ENCODE measurements around the gene UROC1.

DNA sequence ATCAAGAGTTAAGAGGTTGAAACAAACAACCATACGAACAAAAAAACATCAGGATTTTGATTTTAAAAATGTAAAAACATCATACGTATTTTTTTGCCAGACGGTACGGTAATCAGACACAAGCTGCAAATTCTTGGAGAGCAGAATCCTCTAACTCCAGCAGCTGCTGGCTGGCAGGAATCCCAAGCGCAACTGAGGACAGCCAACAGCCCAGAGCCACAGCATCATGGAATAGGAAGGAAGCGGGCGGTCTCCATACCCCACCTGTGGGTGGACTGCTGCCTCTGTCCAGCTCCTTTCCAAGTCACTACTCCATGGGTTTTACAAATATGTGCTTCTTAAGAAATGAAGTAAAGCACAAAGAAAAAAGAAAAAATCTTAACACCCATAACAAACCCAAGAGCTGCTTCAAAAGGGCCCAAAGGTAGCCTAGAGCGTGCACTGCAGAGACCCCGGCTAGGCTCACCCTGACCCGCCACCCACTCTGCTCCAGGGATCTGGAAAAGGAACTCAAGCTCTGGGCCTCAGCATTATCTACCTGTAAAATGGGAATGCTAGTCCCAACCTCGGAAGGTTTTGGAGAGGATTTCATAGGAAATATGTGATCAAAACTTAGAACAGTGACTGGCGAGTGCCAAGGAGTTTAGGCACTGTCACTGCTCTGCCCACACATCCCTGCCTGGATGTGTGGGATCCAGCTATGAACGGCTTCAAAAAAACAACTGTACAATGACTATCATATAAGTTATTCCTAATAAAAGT is 75.3 kb downstream of the UROC1 start:
- TF ChIP-seq, protein P1, sequence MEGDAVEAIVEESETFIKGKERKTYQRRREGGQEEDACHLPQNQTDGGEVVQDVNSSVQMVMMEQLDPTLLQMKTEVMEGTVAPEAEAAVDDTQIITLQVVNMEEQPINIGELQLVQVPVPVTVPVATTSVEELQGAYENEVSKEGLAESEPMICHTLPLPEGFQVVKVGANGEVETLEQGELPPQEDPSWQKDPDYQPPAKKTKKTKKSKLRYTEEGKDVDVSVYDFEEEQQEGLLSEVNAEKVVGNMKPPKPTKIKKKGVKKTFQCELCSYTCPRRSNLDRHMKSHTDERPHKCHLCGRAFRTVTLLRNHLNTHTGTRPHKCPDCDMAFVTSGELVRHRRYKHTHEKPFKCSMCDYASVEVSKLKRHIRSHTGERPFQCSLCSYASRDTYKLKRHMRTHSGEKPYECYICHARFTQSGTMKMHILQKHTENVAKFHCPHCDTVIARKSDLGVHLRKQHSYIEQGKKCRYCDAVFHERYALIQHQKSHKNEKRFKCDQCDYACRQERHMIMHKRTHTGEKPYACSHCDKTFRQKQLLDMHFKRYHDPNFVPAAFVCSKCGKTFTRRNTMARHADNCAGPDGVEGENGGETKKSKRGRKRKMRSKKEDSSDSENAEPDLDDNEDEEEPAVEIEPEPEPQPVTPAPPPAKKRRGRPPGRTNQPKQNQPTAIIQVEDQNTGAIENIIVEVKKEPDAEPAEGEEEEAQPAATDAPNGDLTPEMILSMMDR (conservative IDR thresholded peaks at IDR 0.05; ENCODE audit: low read length): no peak
- TF ChIP-seq EZH2phosphoT487 (IDR thresholded peaks at IDR 0.05; ENCODE audit: borderline replicate concordance, low read depth, low read length): no peak

All from OCI-LY7 (cell line).